ENCODE measurements around the gene UBE2E1.
"Not testable (repeated sequence)": the region's sequence is repeated elsewhere in the genome, so short reads cannot be mapped to it uniquely, and the experiment has no call there.

Gene UBE2E1

DNA sequence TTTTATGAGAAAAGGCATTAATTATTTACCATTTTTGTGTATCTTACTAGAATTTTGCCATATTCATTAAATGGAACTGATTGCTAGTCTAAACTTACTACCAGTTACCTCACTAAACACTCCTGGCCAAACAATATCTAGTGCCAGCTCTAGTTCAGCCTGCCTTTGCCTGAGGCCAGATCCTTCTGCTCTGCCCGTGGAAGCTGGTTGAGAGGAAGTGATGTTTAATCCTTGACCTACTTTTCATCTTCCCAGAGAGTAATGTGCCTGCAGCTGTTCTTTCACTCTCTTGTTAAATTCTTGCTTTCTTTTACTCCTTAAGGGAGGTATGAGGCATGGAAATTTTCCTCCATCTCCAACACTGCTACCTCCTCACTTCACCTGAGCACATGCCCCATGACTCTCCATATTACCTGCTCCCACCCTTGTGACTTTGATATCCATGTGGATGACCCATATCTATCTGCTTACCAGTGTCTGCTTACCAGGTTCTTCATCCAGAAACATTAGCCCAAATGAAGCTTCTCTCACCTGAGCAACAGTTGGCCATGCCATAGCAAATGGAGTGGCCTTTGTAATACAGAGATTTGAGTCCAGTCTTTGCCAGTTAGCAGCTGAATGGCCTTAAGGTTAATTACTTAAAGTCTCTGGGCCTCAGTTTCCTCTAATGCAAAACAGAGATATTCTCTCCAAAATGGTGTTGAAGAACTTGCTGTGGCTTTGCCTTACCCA is 53.4 kb downstream of the UBE2E1 start:
- DNase-seq: no peak

DNA sequence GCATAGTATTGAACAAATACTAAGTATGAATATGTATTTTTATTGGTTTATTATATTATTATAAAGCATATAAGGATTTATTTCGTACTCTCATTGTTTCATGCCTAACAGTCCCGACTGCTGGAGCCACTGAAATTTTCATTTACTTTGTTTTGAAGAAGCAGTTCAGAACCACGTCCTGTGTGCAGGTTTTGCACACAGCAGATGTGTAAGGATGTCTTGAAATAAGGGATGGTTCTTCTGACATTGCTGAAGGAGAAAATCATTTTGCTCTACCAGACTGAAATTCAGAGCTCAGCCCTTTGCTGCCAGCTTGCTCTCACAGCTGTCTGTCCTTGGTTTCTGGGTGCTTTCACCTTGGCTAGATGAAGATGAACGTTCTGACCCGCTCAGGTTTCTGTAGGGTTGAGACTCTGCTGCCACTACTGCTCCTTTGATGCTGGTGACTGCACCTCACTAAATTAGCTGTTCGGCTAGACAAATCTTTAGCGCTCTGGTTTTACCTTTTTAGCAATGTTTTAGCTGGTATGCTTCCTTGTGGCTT is 54.2 kb downstream of the UBE2E1 start:
- DNase-seq: no peak

DNA sequence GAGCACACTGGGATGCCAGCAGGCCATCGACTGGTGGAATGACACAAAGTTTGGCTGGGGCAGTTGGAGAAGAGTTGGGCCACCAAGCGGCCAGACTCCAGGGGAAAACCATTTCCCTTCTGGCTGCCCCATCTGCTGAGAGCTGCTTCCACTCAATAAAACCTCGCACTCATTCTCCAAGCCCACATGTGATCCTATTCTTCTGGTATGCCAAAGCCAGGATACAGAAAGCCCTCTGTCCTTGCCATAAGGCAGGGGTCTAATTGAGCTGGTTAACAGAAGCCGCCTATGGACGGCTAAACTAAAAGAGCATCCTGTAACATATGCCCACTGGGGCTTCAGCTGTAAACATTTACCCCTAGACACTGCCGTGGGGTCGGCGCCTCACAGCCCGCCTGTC is 55.9 kb downstream of the UBE2E1 start:
- DNase-seq: no peak

DNA sequence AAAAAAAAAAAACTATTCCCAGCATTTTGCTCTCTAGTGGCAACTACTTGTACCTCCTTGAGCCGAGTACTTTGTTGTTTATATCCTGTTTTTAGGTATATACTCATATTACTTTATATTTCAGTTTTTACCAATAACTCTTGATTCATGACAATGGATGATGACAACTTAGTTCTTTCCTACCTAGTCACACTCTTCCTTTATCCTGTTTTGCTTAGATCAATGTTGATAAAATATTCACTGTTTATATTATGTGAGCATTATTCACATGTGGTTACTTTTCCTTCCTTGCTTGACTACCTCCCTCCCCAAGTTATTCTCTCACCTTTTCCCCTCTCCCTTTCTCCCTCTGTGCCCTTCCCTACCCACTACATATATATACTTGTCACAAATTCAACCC is 57.3 kb downstream of the UBE2E1 start:
- DNase-seq: no peak

DNA sequence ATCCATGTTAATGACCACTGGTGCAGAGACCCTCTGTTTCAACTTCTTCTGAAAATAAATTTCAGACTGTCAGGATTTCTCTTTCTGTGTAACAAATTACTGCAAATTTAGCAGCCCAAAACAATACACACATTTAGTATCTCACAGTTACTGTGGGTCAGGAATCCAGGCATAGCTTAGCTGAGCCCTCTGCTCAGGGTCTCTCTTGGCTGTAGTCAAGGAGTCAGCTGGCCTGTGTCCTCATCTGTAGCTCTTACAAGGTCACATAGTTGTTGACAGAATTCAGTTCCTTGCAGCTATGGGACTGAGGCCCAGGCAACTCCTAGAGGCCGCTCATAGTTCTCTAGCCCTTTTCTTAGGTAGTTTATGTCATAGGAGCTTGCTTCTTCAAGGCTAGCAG is 59.2 kb downstream of the UBE2E1 start:
- DNase-seq: no peak

DNA sequence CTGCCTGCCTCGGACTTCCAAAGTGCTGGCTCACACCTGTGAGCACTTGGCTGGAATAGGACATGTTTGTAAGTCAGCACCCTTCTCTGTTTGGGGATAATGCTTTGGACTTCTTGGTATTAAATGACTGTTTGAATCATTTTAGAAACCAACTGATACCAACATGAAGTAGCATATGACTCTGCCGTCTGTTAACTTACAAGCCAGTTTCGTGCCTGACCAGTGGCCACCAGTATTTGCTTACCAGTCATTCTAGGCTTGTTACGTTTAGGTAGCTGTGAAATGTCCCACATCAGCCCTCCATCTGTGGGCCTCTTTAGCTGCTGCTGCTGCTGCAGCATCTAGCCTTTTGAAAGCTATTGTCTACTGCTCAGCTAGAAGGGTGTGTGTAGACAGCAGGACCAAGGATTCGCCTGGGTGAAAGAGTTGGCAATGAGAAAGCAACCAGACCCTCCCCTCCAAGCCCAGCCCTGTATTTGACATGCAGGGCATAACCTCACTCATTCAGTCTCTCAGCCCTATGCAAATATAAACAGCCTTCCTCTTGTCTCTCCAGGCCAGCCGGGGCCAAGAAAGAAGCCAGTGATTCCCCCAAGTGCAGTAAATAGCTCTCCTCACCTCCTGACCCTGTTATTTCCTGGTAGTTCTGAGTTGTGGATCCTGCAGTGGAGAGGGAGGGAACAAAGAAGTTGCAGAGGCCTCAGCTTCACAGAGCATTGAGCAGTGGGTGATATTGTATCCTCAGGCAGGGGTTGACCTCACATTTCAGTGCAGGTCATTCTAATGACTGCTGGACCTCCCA is 60.0 kb downstream of the UBE2E1 start:
- DNase-seq: no peak

DNA sequence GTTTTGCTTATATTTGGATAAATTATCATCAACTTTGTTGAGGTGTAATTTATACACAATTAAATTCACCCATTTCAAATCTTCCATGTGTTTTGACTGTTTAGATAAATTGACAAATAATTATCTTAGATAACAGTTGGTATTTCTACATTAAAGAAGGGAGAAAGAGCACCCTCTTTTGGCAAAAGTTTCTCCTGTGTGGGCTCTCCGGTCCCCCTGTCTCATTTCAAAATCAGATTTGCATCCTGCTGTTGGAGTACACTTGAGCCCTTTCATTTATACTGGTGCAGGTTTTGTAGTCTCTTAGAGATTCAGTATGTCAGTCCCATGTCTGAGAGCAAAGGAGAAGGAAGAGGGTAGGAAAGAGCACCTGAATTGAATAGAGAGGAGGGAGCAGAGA is 61.6 kb downstream of the UBE2E1 start:
- DNase-seq: no peak

DNA sequence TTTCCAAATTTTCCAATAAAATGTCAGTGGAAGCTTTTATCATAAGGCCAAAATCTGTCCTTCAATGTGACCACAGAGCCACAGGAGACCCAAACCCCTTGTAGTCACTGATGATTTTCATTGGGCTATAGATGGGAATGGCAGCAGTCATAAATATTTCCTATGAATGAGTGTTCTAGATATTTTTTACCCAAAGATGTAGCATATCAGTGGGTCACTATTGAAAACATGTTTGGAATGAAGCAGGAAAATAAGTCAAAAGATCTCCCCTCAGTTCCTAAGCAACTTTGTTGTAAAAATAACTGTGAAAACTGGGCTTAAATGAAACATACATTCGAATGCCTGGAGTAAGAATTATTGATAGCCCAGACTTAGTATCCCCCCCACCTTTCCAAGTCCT is 62.1 kb downstream of the UBE2E1 start:
- no peak for DNase-seq

DNA sequence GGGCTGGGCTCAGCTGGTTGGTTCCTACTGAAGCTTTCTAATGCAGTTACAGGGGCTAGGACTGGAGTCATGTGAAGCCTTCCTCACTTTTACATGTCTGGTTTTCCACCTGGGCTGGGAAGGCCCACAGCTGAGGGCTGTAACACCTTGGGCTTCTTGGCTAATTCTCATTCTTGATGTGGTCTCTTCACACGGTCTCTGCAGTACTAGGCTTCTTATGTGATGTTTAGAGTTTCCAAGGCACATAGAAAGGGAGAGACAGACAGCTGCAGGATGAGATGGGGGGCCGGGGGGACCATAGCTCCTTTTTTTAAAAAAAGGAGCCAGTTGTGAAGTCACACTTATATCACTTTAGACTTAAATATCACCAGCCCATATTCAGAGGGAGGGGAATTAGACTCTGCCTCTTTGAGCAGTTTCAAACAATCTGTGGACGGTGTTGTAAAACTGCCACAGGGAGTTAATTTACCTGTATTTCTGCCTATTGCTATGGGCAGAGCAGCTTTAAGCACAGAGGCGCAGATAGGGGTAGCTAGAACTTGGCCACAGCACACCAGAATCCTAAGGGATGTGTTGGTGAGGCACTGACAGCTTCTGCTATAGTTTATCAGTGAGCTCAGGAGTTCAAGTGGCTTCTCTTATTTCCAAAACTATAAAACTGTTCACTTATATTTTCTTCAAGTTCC is 64.4 kb downstream of the UBE2E1 start:
- DNase-seq: no peak

DNA sequence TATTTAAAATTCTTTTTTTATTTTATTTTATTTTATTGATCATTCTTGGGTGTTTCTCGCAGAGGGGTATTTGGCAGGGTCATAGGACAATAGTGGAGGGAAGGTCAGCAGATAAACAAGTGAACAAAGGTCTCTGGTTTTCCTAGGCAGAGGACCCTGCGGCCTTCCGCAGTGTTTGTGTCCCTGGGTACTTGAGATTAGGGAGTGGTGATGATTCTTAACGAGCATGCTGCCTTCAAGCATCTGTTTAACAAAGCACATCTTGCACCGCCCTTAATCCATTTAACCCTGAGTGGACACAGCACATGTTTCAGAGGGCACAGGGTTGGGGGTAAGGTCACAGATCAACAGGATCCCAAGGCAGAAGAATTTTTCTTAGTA is 64.9 kb downstream of the UBE2E1 start:
- not testable (repeated sequence) for DNase-seq

DNA sequence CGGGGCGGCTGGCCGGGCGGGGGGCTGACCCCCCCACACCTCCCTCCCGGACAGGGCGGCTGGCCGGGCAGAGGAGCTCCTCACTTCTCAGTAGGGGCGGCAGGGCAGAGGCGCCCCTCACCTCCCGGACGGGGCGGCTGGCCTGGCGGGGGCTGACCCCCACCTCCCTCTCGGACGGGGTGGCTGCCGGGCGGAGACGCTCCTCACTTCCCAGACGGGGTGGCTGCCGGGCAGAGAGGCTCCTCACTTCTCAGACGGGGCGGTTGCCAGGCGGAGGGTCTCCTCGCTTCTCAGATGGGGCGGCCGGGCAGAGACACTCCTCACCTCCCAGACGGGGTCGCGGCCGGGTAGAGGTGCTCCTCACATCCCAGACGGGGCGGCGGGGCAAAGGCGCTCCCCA is 65.6 kb downstream of the UBE2E1 start:
- not testable (repeated sequence) for DNase-seq

DNA sequence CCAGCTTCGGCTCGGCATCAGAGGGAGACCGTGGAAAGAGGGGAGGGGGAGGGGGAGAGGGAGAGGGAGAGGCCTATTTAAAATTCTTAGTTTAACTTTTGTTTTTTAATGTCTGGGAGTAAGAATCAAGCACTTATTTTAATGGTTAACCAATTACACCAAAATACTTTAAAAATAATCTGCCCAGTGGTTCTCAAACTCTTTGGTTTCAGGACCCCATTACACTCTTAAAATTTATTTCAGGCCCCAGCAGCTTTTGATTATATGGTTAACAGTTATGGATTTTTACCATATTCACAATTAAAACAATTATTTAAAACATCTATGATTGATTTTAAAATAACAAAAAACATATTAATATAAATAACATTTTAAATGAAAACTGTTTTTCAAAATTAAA is 66.6 kb downstream of the UBE2E1 start:
- DNase-seq: no peak

DNA sequence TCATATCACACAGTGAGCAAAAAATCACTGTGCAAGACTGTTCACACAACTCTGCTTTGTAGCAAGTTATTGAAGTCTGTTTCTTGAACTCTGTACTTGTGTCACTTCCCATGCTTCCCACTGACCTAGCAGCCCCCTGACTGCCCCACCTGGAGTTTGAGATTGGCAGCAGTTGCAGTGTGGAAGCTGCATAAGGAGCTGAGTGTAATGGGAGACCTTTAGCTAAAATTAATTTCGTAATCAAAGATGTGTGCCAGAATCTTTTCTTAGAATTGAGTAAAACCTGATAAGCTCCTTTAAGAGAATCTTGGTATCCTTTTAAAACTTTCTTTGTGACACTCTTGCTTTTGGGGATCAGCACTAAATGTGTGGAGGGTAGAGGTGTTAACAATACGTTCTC is 68.2 kb downstream of the UBE2E1 start:
- no peak for DNase-seq

DNA sequence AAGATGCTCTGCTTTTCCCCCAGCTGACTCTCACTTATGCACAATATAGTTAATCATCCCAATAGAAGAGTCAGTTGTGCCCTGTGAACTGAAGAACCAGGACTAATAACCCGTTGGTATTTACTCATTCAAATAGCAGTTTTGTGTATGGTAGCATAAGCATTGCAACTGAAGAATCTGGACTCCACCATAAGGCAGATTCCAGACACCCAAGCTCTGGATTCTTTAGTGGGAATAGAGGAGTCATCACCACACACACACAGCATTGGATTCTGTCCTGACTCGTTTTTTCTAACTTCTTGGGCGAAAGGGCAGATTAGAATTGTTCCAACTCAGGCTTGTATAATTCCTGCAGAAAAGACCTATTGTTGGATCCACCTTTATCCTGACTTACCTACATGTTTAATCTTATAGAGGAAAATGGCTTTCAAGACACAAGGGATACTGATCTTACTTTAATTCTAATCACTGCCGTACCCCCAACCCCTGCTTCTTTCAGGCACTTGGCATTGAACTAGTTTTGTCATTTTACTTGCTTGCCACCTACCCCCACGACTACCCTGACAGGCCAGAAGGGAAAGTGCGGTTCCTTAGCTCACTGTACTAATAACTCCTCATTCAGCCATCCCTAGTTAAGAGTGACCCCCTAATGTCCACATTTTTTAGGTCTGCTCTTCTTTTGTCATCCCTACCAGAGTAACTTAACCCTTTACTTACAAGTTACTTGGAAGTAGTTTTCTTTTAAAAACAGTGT is 68.8 kb downstream of the UBE2E1 start:
- no peak for DNase-seq

DNA sequence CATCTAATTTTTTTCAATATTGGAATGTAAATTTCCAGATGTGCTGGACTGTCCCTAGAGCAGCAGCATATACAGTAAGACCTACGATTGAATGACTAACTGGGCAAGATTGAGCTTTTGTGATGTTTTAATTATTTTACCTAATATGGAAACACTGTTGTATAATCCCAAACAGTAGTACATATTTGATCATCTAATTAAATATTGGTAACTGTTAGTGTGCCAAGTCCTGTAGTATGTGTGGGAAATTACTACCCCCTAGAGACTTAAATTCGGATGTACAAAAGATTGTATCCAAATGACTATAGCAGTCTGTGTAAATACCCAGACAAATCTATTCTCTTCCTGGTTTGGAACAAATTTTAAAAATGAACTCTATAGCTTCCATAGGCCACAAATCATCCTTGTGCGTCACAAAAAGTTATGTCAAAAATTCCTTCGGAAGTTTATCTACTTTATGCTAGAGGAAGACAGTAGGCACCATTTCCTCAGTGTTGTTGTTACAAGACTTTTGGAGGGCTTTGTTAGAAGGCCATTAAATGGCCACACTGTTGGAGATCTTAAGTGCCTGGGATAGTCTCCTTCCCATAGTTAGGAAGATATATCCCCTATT is 69.5 kb downstream of the UBE2E1 start:
- no peak for DNase-seq

DNA sequence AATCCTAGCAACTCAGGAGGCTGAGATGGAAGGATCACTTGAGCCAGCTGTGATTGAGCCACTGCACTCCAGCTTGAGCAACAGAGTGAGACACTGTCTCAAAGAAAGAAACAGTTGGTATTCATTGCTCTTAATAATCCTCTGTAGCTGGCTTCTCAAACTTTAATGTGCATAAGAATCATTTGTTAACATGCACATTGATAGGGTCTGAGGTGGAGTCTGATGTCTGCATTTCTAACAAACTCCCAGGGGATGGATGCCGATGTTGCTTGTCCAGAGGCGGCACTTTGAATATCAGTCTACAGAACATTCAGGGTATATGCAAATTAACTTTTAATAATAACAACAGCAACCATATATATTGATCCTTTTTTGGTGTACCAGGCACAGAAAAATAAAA is 71.2 kb downstream of the UBE2E1 start:
- no peak for DNase-seq

DNA sequence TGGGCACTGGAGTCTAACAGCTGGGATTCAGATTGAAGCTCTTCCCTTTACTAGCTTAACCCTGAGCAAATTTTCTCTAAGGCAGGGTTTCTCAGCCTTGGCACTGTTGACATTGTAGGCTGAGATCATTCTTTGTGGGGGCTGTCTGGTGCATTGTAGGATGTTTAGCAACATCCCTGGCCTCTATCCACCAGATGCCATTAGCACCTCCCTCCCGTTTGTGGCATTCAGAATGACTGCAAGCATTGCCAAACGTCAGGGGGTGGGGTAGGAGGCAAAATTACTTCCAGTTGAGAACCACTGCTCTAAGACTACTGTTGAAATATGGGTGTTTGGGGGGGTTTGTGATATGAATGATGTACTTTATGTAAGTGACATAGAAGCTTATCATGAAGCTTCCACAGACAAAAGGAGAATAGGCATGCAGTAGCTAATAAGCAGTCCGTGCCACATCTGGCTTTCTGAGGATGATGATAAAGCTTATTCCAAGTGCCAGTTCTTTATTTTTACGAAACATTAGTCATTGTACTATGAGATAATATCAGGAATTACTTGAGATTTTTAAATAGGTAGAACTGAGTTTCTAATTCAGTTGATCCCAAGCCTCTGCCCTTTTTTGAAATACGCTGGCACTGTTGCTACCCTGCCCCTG is 71.7 kb downstream of the UBE2E1 start:
- DNase-seq: no peak

DNA sequence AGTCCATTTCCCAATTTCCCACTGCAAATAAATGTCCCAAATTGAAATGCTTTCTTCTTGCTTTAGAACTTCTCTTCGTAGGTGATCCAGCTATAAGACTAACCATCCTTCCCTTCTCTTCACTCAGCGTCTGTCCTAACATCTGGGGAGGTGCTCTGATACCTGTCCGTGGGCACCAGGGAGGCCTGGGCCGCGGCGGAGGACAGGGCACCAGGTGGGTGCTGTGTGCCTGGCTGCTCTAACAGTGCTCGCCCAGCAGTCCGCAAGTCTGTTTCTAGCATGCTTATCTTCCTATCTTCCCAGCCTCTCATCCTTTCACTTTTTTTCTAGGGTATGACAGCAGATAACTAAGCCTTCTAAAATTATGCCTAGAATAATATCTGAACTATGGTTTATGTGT is 73.7 kb downstream of the UBE2E1 start:
- no peak for DNase-seq

DNA sequence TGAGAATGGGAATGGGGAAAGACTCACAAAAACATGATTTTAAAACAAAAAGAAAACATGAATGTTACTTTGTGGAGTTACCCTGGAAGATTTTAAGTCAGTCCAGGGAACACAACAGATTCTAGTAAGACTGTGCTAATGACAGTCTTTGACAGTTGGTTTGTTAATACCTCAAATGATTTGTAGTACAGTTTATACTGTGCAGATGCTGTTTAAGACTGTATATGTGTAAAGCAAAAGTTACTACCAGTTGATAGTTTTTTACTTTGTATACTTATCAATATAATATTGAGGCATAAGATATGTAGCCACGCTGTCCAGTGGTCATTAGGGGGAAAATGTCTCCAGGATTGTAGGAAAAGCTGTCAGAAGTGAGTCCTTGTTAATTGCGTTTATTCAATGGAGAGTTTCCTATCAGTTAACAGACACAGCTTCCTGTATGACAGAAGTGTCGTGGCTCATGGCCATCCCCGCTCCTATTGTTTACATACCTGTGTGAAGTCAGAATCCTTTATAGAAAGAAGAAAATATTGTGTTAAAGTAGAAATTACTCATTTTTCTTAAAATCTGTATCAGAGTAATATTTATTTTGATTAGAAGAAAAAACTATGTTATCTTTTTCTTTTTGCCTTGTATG is 75.1 kb downstream of the UBE2E1 start:
- DNase-seq: no peak

DNA sequence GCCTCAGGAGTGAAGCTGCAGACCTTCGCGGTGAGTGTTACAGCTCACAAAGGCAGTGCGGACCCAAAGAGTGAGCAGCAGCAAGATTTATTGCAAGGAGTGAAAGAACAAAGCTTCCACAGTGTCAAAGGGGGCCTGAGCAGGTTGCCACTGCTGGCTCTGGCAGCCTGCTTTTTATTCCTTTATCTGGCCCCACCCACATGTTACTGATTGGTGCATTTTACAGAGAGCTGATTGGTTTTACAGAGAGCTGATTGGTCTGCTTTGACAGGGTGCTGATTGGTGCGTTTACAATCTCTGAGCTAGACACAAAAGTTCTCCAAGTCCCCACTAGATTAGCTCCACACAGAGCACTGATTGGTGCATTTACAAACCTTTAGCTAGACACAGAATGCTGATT is 76.2 kb downstream of the UBE2E1 start:
- DNase-seq: not testable (repeated sequence)

DNA sequence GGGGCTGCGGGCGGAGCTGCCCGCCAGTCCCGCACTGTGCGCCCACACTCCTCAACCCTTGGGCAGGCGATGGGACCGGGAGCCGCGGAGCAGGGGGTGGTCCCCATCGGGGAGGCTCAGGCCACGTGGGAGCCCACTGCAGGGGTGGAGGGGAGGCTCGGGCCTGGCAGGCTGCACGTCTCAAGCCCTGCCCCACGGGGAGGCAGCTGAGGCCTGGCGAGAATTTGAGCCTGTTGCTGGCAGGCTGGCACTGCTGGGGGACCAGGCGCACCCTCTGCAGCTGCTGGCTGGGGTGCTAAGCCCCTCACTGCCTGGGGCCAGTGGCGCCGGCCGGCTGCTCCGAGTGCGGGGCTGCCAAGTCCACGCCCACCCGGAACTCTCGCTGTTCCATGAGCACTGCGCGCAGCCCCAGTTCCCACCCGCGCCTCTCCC is 76.7 kb downstream of the UBE2E1 start:
- no peak for DNase-seq
